K562 (cell line): ENCODE measurements around the gene DYNC1H1. TPM values are rescaled to one million over a fixed set of nuclear protein-coding genes. Genes with fewer than 3 reads are reported as not detected.

ENCODE experiments used
- CEBPG ChIP-seq, 3 experiments: fragments of 200-800 bp in 1 of 3; sonication (Bioruptor generic) in 1 of 3; sonication (generic) in 1 of 3; formaldehyde crosslinking in 1 of 3; IDR thresholded peaks in 2 of 3; conservative IDR thresholded peaks in 1 of 3; 2 replicates each; pipeline versions ENCODE4 v1.6.1 to v1.8.0; 2016 to 2022; ENCODE audit warnings: missing compliant biosample characterization in 2 of 3, missing genetic modification characterization in 2 of 3, mild to moderate bottlenecking in 1 of 3, missing genetic modification reagents in 1 of 3
- DACH1 ChIP-seq: fragments of 450-650 bp; IDR thresholded peaks from 2 replicates; pipeline ENCODE4 v1.6.1; 2018; ENCODE audit not compliant: partially characterized antibody
- E2F3 ChIP-seq: fragments of 250-450 bp; sonication (Bioruptor Pico); IDR thresholded peaks from 2 replicates; pipeline ENCODE4 v1.4.0; 2020; ENCODE audit warnings: mild to moderate bottlenecking
- ETV6 ChIP-seq, 3 experiments: fragments of 150-350 bp in 1 of 3; sonication (generic) in 1 of 3; formaldehyde crosslinking in 1 of 3; IDR thresholded peaks; 2 replicates each; pipeline versions ENCODE4 v1.6.1 to v1.8.0; 2014 to 2022; ENCODE audit warnings: borderline replicate concordance in 2 of 3, low read depth in 2 of 3, antibody characterized with exemption in 1 of 3, low read length in 1 of 3, mild to moderate bottlenecking in 1 of 3, missing genetic modification reagents in 1 of 3
- EZH2 ChIP-seq: IDR thresholded peaks from 2 replicates; pipeline ENCODE4 v1.6.1; 2012; ENCODE audit warnings: low read depth, mild to moderate bottlenecking, inconsistent platforms, low read length, borderline replicate concordance
- HNRNPLL ChIP-seq: fragments of 200-400 bp; formaldehyde crosslinking; IDR thresholded peaks from 2 replicates; pipeline ENCODE4 v1.6.1; 2017; ENCODE audit warnings: low read length, low read depth, mild to moderate bottlenecking; ENCODE audit not compliant: poor library complexity, severe bottlenecking
- IRF9 ChIP-seq: fragments of 450-650 bp; IDR thresholded peaks from 2 replicates; pipeline ENCODE4 v1.6.1; 2016; ENCODE audit warnings: missing biosample characterization, missing genetic modification characterization
- KLF1 ChIP-seq: fragments of 450-650 bp; IDR thresholded peaks from 2 replicates; pipeline ENCODE4 v1.6.1; 2016; ENCODE audit warnings: missing genetic modification characterization, missing compliant biosample characterization
- L3MBTL2 ChIP-seq: fragments of 450-650 bp; IDR thresholded peaks from 2 replicates; pipeline ENCODE4 v1.6.1; 2016; ENCODE audit warnings: mild to moderate bottlenecking, moderate library complexity
- MEF2A ChIP-seq: IDR thresholded peaks from 2 replicates; pipeline ENCODE4 v1.6.1; 2011; ENCODE audit warnings: low read depth, mild to moderate bottlenecking, low read length, moderate library complexity; ENCODE audit not compliant: control insufficient read depth
- MITF ChIP-seq: IDR thresholded peaks from 2 replicates; pipeline ENCODE4 v1.6.1; 2014; ENCODE audit warnings: antibody characterized with exemption
- MTA1 ChIP-seq: fragments of 450-650 bp; IDR thresholded peaks from 2 replicates; pipeline ENCODE4 v1.6.1; 2017; ENCODE audit warnings: borderline replicate concordance
- MTF1 ChIP-seq: fragments of 250-450 bp; sonication (Bioruptor Pico); IDR thresholded peaks from 2 replicates; pipeline ENCODE4 v1.9.0; 2021; ENCODE audit warnings: moderate library complexity, mild to moderate bottlenecking, inconsistent platforms, borderline replicate concordance
- RFX1 ChIP-seq: fragments of 450-650 bp; IDR thresholded peaks from 2 replicates; pipeline ENCODE4 v1.6.1; 2016; ENCODE audit warnings: mild to moderate bottlenecking, moderate library complexity
- SIX5 ChIP-seq, 2 experiments: IDR thresholded peaks; 2 replicates each; pipeline ENCODE4 v1.6.1; 2011; ENCODE audit warnings: low read length in 2 of 2, borderline replicate concordance in 1 of 2, low read depth in 1 of 2, mild to moderate bottlenecking in 1 of 2, moderate library complexity in 1 of 2; ENCODE audit not compliant: insufficient read depth in 1 of 2
- SMARCC2 ChIP-seq: fragments of 450-650 bp; IDR thresholded peaks from 2 replicates; pipeline ENCODE4 v1.6.1; 2017; ENCODE audit warnings: antibody characterized with exemption, moderate library complexity, mild to moderate bottlenecking, low read depth
- STAG1 ChIP-seq: sonication (generic); formaldehyde crosslinking; IDR thresholded peaks from 2 replicates; pipeline ENCODE4 v1.5.0; 2020; ENCODE audit warnings: missing genetic modification reagents, borderline replicate concordance
- YBX1 ChIP-seq: fragments of 450-650 bp; IDR thresholded peaks from 2 replicates; pipeline ENCODE4 v1.7.1; 2016; ENCODE audit warnings: mild to moderate bottlenecking
- ZC3H4 ChIP-seq: sonication (generic); formaldehyde crosslinking; IDR thresholded peaks from 2 replicates; pipeline ENCODE4 v1.9.0; 2021; ENCODE audit warnings: missing genetic modification reagents, borderline replicate concordance
- ZNF143 ChIP-seq: sonication (generic); formaldehyde crosslinking; IDR thresholded peaks from 2 replicates; pipeline ENCODE4 v1.9.0; 2022; ENCODE audit warnings: mild to moderate bottlenecking, missing genetic modification reagents
- ZNF175 ChIP-seq: fragments of 200-800 bp; sonication (Bioruptor generic); IDR thresholded peaks from 2 replicates; pipeline ENCODE4 v1.6.1; 2016; ENCODE audit warnings: low read depth, mild to moderate bottlenecking, missing genetic modification characterization, missing compliant biosample characterization
- ZNF253 ChIP-seq: fragments of 250-450 bp; sonication (Bioruptor Pico); conservative IDR thresholded peaks from 2 replicates; pipeline ENCODE4 v1.6.1; 2021; ENCODE audit warnings: mild to moderate bottlenecking
- ZZZ3 ChIP-seq: fragments of 450-650 bp; IDR thresholded peaks from 2 replicates; pipeline ENCODE4 v1.6.1; 2016; ENCODE audit warnings: antibody characterized with exemption, mild to moderate bottlenecking, moderate library complexity
- polyA plus RNA-seq, 8 experiments: library from polyadenylated mRNA; depleted of rRNA in 4 of 8; stranded (reverse) in 5 of 8; unstranded in 3 of 8; fragments of >200 nt; fragmentation: Nextera tagmentation in 2 of 8; fragmentation: Illumina TruSeq in 1 of 8; extraction: Ambion mirVana in 2 of 8; extraction: Trizol in 1 of 8; gene quantifications; 2 replicates each; pipeline versions ENCODE4 v1.2.1 to v1.2.3, GENCODE V29; 2011 to 2014; ENCODE audit warnings: inconsistent platforms in 1 of 8, missing spikeins in 1 of 8
- total RNA-seq, 7 experiments: library from RNA; depleted of rRNA in 6 of 7; stranded (reverse); fragments of >200 nt in 6 of 7; fragmentation: Illumina TruSeq in 2 of 7; extraction: Trizol in 2 of 7; gene quantifications; 2 replicates each; pipeline versions ENCODE4 v1.2.1 to v1.2.3, GENCODE V29; 2011 to 2021; ENCODE audit warnings: low replicate concordance in 1 of 7
- TF ChIP-seq, protein P1 (sequence below): fragments of 250-450 bp; sonication (Bioruptor Pico); IDR thresholded peaks from 2 replicates; pipeline ENCODE4 v1.8.0; 2021; ENCODE audit warnings: moderate library complexity, mild to moderate bottlenecking, inconsistent platforms
- TF ChIP-seq, protein P2 (sequence below): fragments of 200-800 bp; sonication (Bioruptor generic); IDR thresholded peaks from 2 replicates; pipeline ENCODE4 v1.6.1; 2017; ENCODE audit warnings: missing genetic modification characterization, missing compliant biosample characterization

DYNC1H1 gene
- total and polyA plus RNA-seq, 9 of the 15 experiments (the other 6 are each of a cell fraction or from before 2014, with no cell fraction given) = 31.9 to 335 (median 115) TPM

GRCh38 chr14:101927859-101928258 lies 36.5 kb upstream of the DYNC1H1 start (continued):
- TF ChIP-seq MITF = no peak
- no peak for TF ChIP-seq ZNF253
- TF ChIP-seq EZH2 = no peak
- TF ChIP-seq KLF1 (tag) = no peak
- TF ChIP-seq MTF1 (CRISPR knock-in tag) = no peak
- no peak for TF ChIP-seq SIX5 (IDR thresholded peaks at IDR 0.05; ENCODE audit: borderline replicate concordance in 1 of 2, insufficient read depth in 1 of 2, low read depth in 1 of 2, low read length in 2 of 2)
- no peak for TF ChIP-seq YBX1
- no peak for TF ChIP-seq SMARCC2
- no peak for TF ChIP-seq ETV6 (IDR thresholded peaks at IDR 0.05; ENCODE audit: borderline replicate concordance in 1 of 2, low read depth in 2 of 2, low read length in 1 of 2)
- TF ChIP-seq ETV6 (CRISPR knock-in tag; IDR thresholded peaks at IDR 0.05; ENCODE audit: borderline replicate concordance) = no peak
- TF ChIP-seq MTA1 = no peak
- peak; percentile 56 for TF ChIP-seq L3MBTL2
- TF ChIP-seq MEF2A = peak; percentile 96
- TF ChIP-seq CEBPG (CRISPR knock-in tag; IDR thresholded peaks at IDR 0.05) = peak; percentile 88
- peak; percentile 83 to 85 for TF ChIP-seq CEBPG (tag; conservative IDR thresholded peaks at IDR 0.05 in 1 of 2, IDR thresholded peaks at IDR 0.05 in 1 of 2)
- TF ChIP-seq DACH1 = peak; percentile 53
- TF ChIP-seq, protein P1, sequence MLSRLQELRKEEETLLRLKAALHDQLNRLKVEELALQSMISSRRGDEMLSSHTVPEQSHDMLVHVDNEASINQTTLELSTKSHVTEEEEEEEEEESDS = no peak
- TF ChIP-seq ZNF143 (CRISPR knock-in tag) = no peak
- no peak for TF ChIP-seq ZNF175 (CRISPR knock-in tag)
- no peak for TF ChIP-seq IRF9
- TF ChIP-seq HNRNPLL = peak; percentile 69
- TF ChIP-seq ZZZ3 = no peak
- TF ChIP-seq RFX1 = no peak
- TF ChIP-seq STAG1 = no peak
- TF ChIP-seq, protein P2, sequence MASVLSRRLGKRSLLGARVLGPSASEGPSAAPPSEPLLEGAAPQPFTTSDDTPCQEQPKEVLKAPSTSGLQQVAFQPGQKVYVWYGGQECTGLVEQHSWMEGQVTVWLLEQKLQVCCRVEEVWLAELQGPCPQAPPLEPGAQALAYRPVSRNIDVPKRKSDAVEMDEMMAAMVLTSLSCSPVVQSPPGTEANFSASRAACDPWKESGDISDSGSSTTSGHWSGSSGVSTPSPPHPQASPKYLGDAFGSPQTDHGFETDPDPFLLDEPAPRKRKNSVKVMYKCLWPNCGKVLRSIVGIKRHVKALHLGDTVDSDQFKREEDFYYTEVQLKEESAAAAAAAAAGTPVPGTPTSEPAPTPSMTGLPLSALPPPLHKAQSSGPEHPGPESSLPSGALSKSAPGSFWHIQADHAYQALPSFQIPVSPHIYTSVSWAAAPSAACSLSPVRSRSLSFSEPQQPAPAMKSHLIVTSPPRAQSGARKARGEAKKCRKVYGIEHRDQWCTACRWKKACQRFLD (CRISPR knock-in tag) = no peak
- no peak for TF ChIP-seq E2F3 (CRISPR knock-in tag)
- no peak for TF ChIP-seq ZC3H4 (CRISPR knock-in tag)
